Stimulated activated CD8-positive, alpha-beta memory T cell treated with anti-CD3 and anti-CD28 coated beads, Interleukin-15, amount 100 ng/mL, for 48 hours (primary cell): ENCODE measurements around the gene PRR5L.

Experiments used
- DNase-seq, 2 donors: peaks; one replicate each; pipeline ENCODE4 v3.0.0-alpha.2; 2020; ENCODE audit warnings: low read depth in 2 of 2

The PRR5L gene

DNA sequence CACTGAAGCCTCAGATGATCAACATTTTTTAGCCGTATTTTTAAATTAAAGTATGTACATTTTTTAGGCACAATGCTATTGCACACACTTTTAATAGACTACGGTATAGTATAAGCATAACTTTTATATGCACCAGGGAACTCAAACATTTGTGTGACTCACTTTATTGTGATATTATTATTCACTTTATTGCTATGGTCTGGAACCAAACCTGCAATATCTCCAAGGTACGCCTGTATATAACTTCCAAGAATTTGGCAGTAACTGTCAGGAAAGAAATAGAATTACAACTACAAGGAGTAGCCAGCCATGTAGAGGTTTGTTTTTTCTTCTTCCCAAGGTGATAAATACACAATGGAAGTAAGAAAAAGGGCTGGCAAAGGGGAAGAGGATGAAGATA, 62.3 kb downstream of the PRR5L start:
- DNase-seq: no peak

DNA sequence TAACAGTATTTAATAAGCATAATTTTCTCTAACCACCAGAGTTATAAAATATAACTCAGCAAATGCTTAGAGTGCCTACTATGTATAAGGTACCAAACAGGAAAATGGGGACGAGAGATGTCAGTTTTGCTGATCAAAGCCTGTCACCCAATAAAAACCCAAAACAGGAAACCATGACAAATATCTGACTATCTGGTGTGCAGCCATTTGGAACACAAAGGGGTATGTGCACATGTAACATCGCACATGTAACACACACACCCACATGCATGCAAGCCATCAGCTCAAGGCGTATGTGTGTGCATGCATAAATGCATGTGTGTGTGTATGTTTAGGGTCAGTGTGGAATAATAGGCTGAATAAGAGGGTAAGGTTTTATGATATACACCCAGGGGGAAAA, 64.2 kb downstream of the PRR5L start:
- no peak for DNase-seq

- no peak for DNase-seq
Observed at GRCh38 chr11:36360826-36361415, 64.8 kb downstream of the PRR5L start.

DNA sequence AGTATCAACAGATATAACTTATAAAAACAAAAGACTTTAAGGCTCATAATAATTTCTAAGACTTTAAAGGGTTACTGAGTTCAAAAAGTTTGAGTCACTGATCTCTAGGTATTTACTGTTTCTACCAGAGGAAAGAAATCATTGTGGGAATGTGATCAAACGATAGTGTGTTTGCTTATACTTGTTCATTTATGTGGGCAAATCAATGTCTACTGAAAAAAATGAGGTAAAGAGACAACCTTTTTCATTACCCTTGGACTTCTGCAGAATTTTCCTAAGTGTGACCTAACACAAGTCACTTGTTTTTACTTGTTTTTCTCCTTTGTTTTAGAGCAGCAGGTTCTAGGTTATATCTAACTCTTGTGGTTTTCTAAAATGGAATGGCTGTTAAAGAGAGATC, 65.4 kb downstream of the PRR5L start:
- DNase-seq: no peak

DNA sequence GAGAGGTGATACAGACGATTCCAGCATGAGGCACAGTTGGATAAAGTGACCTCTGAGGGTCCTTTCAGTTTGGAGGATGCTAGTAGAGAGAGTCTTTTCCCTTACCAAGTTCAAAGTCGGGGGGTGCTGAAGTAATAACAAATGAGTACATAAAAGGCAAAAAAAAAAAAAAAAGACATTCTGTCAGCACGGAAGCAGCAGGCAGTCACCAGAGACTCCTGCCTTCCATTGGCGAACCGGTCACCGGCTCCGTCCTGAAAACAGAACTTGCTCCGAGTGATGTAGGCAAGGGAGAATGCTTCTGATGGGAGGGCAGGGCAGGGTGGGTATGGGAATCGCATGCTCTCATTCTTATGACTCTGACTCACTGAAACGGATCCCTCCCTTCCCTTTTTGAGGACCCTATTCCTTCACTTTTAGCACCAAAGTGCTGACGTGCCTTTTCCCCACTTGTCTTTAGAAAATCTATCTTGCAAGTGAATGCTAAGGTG, 65.9 kb downstream of the PRR5L start:
- DNase-seq: no peak

DNA sequence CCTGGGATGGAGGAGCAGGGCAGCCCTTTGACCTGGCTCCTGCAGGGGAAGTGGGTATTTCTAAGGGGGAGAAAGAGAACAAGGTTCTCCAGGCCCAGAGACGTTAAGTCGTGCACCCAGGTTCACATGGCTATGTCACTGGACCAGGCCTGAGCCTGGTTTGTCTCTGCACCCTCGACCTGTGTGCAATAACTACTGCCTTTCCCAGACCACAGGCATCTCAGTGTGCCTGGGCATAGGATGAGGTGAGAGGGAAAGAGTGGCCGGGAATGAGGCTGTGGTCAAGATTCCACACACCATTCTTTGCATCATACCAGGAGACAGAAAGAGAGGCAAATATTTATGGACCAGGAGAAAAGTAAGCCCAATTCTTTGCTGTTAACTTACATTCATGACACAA, 66.8 kb downstream of the PRR5L start:
- no peak for DNase-seq

DNA sequence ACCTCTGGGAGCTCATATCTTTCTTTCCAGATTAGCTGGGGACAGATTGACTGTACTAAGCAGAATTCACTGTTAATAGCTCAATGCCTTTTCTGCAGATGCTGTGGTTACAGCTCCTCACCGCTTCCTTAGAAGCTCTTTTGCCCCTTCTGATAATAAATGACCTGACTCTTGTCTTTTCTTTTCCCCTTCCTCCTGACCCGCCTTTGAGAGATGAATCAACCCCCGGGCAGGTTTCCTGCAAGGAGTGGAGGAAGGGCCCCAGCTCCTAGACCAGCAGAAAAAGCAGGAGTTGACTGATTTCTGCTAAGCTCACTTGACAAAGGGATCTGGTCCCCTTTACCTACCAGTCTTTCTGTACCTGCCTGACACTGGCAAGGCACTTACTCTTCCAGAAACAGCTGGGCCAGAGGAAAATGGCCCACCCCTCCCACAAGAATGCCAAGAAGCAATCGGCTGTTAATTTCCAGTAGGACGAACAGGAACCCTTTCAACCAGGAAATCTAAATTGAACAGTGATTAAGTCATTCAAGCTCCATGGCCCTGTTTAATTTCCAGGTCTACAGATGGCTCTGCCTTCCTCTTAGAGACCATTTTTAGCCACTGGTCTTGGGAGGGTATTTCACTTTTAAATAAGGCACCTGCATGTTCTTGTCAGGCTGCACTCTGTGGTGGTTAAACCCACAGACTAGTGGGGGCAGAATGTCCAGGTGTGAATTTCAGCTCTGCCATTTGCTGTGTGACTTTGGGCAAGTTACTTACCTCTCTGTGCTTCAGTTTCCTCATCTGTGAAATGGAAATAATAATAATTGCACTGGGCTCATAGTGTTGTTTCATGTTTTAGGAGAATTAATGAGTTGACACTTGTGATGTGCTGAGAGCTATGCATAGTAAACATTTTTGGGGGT, 67.5 kb downstream of the PRR5L start:
- no peak for DNase-seq

- no peak for DNase-seq
Observed at GRCh38 chr11:36364551-36365325, 68.7 kb downstream of the PRR5L start.

- DNase-seq: no peak
Observed at GRCh38 chr11:36365907-36366306, 69.8 kb downstream of the PRR5L start.

GRCh38 chr11:36367806-36368680, 72.0 kb downstream of the PRR5L start:
- no peak for DNase-seq

DNA sequence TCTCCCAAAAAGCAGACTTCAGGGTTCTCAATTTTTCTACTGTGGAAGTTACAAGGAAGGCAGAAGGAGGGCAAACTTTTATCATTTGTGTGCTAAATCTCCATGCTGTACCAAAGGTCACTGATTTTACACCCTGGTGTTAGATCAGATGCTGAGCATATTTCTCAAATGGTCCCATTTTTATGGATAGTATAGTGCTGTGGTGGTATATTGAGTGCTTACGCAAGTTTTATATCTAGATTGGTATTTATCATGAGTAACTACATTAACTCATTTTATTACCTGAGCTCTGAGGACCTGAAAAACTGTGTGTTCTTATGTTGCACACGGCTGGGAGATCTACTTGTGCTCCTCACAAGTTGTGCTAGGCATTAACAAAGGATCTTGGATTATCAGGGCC, 75.1 kb downstream of the PRR5L start:
- no peak for DNase-seq

DNA sequence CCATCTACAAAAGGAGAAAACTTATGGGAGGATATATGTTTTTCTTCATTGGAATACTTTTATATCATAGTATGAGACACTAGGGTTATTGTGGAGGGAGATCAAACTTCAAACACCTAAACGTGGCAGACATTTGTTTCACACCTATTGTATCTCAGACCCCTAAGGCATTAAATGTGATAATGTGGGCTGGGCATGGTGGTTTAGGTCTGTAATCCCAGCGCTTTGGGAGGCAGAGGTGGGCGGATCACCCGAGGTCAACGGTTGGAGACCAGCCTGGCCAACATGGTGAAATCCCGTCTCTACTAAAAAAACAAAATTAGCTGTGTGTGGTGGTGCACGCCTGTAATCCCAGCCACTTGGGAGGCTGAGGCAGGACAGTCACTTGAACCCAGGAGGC, 75.5 kb downstream of the PRR5L start:
- no peak for DNase-seq

- no peak for DNase-seq
Observed at GRCh38 chr11:36372101-36372771, 76.1 kb downstream of the PRR5L start.

DNA sequence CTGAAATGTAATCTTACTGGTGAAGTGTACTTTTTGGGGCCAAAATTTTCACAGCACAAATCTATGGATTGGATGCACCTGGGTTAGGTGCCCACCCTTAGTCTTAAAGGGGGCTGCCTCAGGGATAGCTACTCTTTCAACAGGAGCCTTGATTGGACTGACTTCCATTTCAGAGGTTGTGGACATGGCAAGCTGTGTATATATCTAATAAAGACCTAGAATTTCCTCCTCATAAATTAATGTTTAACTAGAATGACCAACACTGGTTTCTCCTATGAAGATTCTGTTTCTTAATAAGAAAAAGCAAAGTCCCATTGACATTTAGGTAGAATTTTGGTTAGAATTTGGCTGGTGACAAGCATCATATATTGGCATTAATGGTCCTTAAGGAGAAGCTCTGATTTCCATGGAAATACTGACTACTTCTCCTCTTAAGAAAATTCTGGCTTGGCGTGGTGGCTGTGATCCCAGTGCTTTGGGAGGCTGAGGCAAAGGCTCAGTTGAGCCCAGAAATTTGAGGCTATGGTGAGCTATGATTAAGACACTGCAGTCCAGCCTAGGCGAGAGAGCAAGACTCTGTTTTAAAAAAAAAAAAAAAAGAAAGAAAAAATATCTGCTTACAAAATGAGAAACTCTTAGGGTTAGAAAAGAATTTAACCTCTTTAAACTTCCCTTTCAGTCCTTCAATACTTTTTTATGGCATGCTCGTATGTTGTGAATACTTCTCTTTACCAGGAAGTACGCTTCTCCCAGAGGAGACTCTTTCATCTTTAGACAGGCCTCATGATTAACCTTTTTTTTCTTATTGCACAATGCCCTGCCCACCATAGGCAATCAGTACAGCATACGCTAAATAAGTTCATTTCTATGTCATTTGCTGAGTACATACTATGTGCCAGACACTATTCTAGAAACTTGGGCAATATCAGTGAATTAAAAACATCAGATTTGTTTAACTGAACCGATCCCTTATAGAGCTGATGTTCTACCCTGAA, 77.2 kb downstream of the PRR5L start:
- DNase-seq: no peak

GRCh38 chr11:36374726-36375125, 78.6 kb downstream of the PRR5L start:
- no peak for DNase-seq

GRCh38 chr11:36375353-36376008, 79.4 kb downstream of the PRR5L start:
- DNase-seq: no peak

DNA sequence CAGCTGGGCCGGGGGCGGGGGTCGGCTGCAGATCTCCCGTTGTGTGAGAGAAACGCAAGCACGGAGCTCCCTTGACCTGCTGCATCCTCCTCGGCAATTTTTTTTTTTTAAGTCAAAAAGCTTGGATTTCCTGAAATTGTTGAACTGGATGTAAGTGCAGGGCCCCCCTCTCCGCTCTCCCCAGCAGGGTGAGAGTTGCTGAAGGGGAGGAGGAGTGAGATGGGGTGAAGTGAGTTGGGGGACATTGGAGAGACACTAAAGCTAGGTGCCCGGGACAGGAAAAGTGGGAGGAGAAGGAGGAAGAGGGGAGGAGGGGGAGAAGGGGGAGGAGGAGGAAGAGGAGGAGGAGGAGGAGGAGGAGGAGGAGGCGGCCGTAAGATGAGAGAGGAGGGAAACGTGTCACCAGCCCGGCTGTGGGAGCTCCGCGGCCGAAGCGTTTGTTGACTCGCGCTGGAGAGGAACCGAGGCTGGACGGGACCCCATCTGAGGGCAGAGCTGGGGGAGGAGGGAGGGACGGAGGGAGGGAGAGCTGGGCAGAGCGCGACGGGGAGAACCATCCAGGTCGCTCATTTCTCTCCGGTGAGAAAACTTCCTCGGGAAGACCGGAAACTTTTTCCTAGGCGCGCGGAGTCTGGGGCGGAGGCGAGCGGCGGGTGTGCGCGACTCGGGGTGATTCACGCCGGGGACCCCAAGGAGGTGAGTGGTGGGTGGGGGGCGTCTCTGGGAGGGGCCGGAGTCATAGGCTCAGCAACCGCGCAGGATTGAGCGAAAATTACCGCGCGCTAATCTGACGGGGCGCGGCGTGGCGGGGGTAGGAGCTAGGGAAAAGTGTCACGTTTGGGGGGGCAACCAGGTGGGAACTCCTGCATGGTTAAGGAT, 80.2 kb downstream of the PRR5L start:
- DNase-seq: no peak
